ENCODE results near the gene BRAT1.

Gene BRAT1

DNA sequence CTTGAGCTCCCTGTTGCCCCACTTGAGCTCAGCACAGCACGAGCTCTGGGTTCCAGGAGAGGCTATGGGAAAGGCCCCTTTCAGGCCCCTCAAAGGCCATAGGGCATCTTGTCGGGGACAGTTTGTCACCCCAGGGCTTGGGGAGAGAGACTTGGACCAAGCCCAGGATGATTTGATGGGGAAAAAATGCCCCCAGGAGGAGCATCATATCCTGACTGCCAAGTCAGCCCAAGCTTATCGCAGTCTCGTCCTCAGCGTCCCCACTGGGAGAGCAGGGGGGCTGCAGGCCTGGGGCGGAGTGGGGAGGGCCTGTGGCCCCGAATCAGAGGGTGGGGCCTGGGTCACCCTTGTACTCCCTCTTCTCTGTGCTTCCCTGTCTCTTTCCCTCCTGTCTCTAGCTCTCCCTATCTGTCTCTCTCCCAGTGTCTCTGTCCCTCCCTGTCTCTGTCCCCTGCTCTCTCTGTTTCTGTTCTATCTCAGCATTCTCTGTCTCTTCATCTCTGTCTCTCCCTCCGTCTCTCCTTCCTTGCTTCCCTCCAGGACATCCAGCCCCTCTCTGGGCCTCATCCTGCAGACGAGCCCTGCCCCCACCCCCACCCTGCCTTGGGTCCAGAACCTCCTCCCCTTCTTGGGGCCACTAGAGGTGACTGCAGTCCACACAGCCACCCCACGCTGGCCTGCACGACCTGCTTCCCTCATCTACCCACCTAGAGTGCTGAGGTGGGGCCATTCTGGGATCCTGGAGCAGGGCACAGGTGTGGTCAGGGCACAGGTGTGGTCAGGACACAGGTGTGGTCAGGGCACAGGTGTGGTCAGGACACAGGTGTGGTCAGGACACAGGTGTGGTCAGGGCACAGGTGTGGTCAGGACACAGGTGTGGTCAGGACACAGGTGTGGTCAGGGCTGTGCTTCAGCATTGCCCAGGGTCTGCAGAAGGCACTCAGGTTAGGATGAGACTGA, 61.8 kb downstream of the BRAT1 start:
- TF ChIP-seq, protein P1, sequence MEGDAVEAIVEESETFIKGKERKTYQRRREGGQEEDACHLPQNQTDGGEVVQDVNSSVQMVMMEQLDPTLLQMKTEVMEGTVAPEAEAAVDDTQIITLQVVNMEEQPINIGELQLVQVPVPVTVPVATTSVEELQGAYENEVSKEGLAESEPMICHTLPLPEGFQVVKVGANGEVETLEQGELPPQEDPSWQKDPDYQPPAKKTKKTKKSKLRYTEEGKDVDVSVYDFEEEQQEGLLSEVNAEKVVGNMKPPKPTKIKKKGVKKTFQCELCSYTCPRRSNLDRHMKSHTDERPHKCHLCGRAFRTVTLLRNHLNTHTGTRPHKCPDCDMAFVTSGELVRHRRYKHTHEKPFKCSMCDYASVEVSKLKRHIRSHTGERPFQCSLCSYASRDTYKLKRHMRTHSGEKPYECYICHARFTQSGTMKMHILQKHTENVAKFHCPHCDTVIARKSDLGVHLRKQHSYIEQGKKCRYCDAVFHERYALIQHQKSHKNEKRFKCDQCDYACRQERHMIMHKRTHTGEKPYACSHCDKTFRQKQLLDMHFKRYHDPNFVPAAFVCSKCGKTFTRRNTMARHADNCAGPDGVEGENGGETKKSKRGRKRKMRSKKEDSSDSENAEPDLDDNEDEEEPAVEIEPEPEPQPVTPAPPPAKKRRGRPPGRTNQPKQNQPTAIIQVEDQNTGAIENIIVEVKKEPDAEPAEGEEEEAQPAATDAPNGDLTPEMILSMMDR (conservative IDR thresholded peaks at IDR 0.05; ENCODE audit: low read depth, low read length) = no peak
- no peak for DNase-seq (ENCODE audit: low read depth)
- H3K4me3 ChIP-seq (ENCODE audit: low read length) = no peak overlapping the region

DNA sequence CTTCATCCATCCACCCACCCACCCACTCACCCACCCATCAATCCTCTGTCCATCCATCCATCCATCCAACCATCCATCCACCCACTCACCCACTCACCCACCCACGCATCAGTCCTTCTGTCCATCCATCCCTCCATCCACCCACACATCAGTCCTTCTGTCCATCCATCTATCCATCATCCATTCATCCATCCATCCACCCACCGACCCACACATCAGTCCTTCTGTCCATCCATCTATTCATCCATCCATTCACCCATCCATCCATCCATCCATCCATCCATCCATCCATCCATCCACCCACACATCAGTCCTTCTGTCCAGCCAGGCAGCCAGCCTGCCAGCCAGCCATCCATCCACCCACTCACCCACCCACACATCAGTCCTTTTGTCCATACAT, 63.3 kb downstream of the BRAT1 start:
- no peak overlapping the region for H3K4me3 ChIP-seq (ENCODE audit: low read length)
- no peak for DNase-seq (ENCODE audit: low read depth)
- TF ChIP-seq, protein P1 (conservative IDR thresholded peaks at IDR 0.05; ENCODE audit: low read depth, low read length) = no peak

DNA sequence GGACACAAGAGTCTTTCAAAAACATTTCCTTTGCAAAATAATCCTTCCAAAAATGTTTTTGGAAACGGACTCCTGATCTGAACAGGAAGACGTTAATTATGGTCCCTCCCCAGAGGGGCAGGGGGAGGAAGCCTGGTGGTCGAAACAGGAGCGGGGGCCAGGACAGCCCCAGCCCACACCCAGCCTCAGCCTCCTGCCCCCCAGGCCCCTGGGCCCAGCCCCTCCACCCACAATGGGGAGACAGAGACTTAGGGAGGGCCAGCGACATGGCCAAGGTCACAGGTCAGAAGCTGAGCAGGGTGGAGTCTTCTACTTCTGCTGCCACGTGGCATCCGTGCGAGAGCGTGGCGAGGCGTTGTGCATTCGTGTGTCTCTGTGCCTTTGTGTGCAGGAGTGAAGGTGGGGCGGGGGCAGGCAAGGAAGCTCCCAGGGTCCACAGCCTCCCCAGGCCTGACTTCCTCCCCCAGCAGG, 65.1 kb downstream of the BRAT1 start:
- no peak for DNase-seq (ENCODE audit: low read depth)
- H3K4me3 ChIP-seq (ENCODE audit: low read length) = no peak overlapping the region
- TF ChIP-seq, protein P1 (conservative IDR thresholded peaks at IDR 0.05; ENCODE audit: low read depth, low read length) = no peak

DNA sequence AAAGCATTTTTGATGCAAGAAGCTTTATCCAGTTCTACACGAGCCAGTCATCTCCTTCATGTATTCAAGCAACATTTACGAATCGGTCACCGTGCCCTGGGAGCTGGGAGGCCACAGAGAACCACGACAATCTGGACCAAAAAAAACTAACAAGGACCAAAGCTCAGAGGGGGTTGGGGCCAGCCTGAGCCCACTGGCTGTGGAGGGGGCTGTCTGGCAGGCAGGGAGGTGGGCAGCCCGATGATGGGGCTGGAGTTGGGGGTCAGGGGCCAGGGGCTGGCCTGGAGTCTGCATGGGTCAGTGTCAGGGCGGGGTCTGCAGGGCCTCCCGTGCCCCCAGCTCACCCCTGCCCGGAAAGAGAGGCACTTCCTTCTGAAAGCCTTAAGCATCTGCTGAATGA, 66.6 kb downstream of the BRAT1 start:
- TF ChIP-seq, protein P1 (conservative IDR thresholded peaks at IDR 0.05; ENCODE audit: low read depth, low read length) = no peak
- no peak for DNase-seq (ENCODE audit: low read depth)
- H3K4me3 ChIP-seq (ENCODE audit: low read length) = no peak overlapping the region

DNA sequence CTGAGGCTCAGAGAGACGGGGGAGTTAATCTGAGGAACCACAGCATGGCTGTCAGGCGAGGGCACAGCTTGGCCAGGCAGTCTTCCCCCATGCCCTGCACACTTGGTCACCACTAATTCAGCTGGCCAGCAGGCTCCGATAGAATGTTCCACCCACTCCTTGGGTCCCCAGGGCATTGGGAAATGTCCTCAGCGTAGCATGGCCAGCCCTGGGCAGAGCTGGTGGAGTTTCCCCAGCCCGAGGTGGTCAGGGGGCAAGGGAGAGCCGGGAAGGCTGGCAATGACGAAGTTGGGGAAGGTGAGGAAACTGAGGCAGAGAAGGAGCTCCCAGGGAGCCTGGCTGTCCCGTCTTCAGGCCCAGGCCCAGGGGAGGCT, 67.1 kb downstream of the BRAT1 start:
- DNase-seq (ENCODE audit: low read depth) = no peak
- TF ChIP-seq, protein P1 (conservative IDR thresholded peaks at IDR 0.05; ENCODE audit: low read depth, low read length) = no peak
- H3K4me3 ChIP-seq (ENCODE audit: low read length) = no peak overlapping the region
